Testis (tissue), 3 donors: ENCODE results near the gene PDGFB. TPM values are rescaled to one million over a fixed set of nuclear protein-coding genes. Genes with fewer than 3 reads are reported as not detected.

Source experiments
- DNase-seq: peaks from one replicate; pipeline ENCODE4 v3.0.0-alpha.2; 2019
- H3K27ac ChIP-seq, 2 donors: fragments of 200-600 bp; sonication (generic); one replicate each; pipeline ENCODE4 v1.5.1; 2019
- H3K27me3 ChIP-seq: fragments of 200-600 bp; sonication (generic); one replicate; pipeline ENCODE4 v1.5.1; 2019
- H3K36me3 ChIP-seq: fragments of 200-600 bp; sonication (generic); one replicate; pipeline ENCODE4 v1.5.1; 2017; ENCODE audit warnings: low read depth; ENCODE audit errors: missing control alignments
- H3K4me1 ChIP-seq: fragments of 200-600 bp; sonication (generic); one replicate; pipeline ENCODE4 v1.5.1; 2019
- H3K4me3 ChIP-seq, 2 donors: fragments of 200-600 bp; sonication (generic); one replicate each; pipeline ENCODE4 v1.5.1; 2017 to 2019
- H3K9me3 ChIP-seq: fragments of 200-600 bp; sonication (generic); one replicate; pipeline ENCODE4 v1.5.1; 2017
- CTCF ChIP-seq, 3 experiments: fragments of 450-650 bp in 2 of 3; fragments of 200-600 bp in 1 of 3; sonication (generic) in 1 of 3; IDR thresholded peaks; one replicate each; pipeline ENCODE4 v1.5.1; 2016 to 2019; ENCODE audit warnings: antibody characterized with exemption in 3 of 3, mild to moderate bottlenecking in 2 of 3, moderate library complexity in 1 of 3
- POLR2A ChIP-seq: fragments of 450-650 bp; IDR thresholded peaks from one replicate; pipeline ENCODE4 v1.6.1; 2017; ENCODE audit warnings: antibody characterized with exemption, mild to moderate bottlenecking, moderate library complexity
- WGBS, 2 donors: methylation state at CpG; one replicate each; pipeline ENCODE4 v1.1.5; 2018; 5-methylcytosine and 5-hydroxymethylcytosine counted together
- intact Hi-C: fragments of 100-400 bp; cut with DNase I; formaldehyde crosslinking; loops from one replicate; pipeline ENCODE4 v1.15.1; 2023; ENCODE audit warnings: low total_unique reads
- polyA plus RNA-seq: library from polyadenylated mRNA; stranded (reverse); fragments of 350-450 nt; fragmentation: Illumina TruSeq; extraction: RNeasy Lipid Tissue Mini Kit (QIAGEN cat#74804); gene quantifications from one replicate; pipeline ENCODE4 v1.2.3, GENCODE V29; 2014; ENCODE audit warnings: low read depth, low replicate concordance; ENCODE audit not compliant: insufficient read depth
- total RNA-seq, 2 donors: library from RNA; depleted of rRNA; stranded (reverse); fragments of >200 nt; gene quantifications; one replicate each; pipeline ENCODE4 v1.2.3, GENCODE V29; 2016

The PDGFB gene
- total and polyA plus RNA-seq, 3 donors from 2014 or later: 7.7 to 13.3 (median 9.8) TPM

- no peaks in the 10 kb centered on the region for H3K9me3 ChIP-seq
- no peak overlapping the region for H3K4me3 ChIP-seq
- H3K27me3 ChIP-seq: no peaks in the 10 kb centered on the region
- no peak overlapping the region for H3K27ac ChIP-seq
- H3K4me1 ChIP-seq: no peaks in the 10 kb centered on the region
- no peak for DNase-seq
- no peaks in the 10 kb centered on the region for H3K36me3 ChIP-seq
- WGBS, 2 donors: 69 to 77% methylated on average over 6 of the region's 6 CpGs
- no peak for TF ChIP-seq CTCF (IDR thresholded peaks at IDR 0.05)
- no peak for TF ChIP-seq POLR2A
- intact Hi-C loops: no loop called here
Observed at GRCh38 chr22:39215070-39215396, 29.7 kb downstream of the PDGFB start.

- no peak for DNase-seq
- Histone ChIP-seq H3K27ac (no peak overlapping the region), H3K4me1 (no peaks in the 10 kb centered on the region), H3K27me3 (no peaks in the 10 kb centered on the region), H3K4me3 (no peak overlapping the region), H3K9me3 (no peaks in the 10 kb centered on the region), H3K36me3 (no peaks in the 10 kb centered on the region)
- WGBS, 2 donors: 63 to 64% methylated on average over 7 to 8 of the region's 8 CpGs
- TF ChIP-seq CTCF (IDR thresholded peaks at IDR 0.05): no peak
- TF ChIP-seq POLR2A: no peak
- intact Hi-C loops: no loop called here
Observed at GRCh38 chr22:39214383-39215069, 30.3 kb downstream of the PDGFB start.

DNA sequence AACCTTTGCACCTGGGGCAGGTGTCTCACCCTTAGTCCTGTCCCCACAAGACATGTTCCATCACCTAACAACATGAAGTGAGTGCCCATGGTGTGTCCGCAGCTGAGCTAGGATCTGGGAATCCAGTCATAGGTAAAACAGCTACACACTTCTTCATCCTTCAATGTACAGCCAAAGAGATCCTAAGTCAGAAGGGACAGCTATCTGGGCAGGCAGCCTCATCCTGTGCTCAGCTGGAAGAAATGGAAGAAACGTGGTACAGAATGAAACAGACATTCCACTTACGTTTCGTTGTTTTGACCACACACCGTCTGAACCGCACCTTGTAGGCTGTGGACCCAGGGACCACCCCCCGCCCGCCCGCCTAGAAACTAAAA is 30.8 kb downstream of the PDGFB start:
- Histone ChIP-seq H3K4me1 (no peaks in the 10 kb centered on the region), H3K36me3 (no peaks in the 10 kb centered on the region), H3K27ac (no peak overlapping the region), H3K9me3 (no peaks in the 10 kb centered on the region), H3K4me3 (no peak overlapping the region), H3K27me3 (no peaks in the 10 kb centered on the region)
- no peak for TF ChIP-seq CTCF (IDR thresholded peaks at IDR 0.05)
- DNase-seq: no peak
- intact Hi-C loops: no loop called here
- WGBS, 2 donors: 77 to 85% methylated on average over 6 to 9 of the region's 9 CpGs

DNA sequence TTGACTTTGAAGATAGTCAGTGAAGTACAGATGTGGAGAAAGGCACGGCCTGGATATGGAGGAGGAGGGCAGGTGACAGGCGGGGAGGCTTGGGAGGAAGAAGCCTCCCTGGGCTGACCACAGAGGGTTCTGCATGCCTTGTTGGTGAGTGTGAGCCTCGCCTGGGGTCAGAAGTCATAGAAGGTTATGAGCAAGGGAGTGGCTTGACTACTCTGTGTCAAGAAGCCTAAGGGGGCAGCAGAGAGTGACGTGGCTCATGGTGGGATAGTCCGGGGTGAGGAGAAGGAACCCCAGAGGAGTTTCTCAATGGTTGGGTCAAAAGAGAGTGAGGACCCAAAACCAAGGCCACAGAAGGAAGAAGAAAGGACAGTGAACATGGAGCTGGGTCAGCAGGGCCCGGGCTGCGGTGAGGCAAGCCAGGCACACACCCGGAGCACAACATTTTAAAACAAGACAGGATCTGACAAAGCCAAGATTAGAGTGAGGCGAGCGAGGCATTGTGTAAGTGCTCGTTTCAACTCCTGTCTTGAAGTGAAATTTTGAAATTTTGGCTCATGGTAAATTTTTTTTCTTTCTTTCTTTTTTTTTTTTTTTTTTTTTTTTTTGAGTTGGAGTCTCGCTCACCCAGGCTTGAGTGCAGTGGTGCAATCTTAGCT is 31.9 kb downstream of the PDGFB start:
- H3K4me1 ChIP-seq: no peaks in the 10 kb centered on the region
- no peaks in the 10 kb centered on the region for H3K36me3 ChIP-seq
- 76 to 80% methylated on average over 12 of the region's 12 CpGs for WGBS, 2 donors
- no peaks in the 10 kb centered on the region for H3K9me3 ChIP-seq
- H3K27ac ChIP-seq: no peak overlapping the region
- H3K27me3 ChIP-seq: no peaks in the 10 kb centered on the region
- TF ChIP-seq CTCF (IDR thresholded peaks at IDR 0.05): no peak
- no peak for TF ChIP-seq POLR2A
- H3K4me3 ChIP-seq: no peak overlapping the region
- intact Hi-C loops: no loop called here
- no peak for DNase-seq

GRCh38 chr22:39209756-39210155 is 35.0 kb downstream of the PDGFB start:
- 88 to 89% methylated on average over 9 of the region's 9 CpGs for WGBS, 2 donors
- Histone ChIP-seq H3K4me3 (no peak overlapping the region), H3K4me1 (no peaks in the 10 kb centered on the region), H3K36me3 (no peaks in the 10 kb centered on the region), H3K27ac (no peak overlapping the region), H3K27me3 (no peaks in the 10 kb centered on the region), H3K9me3 (no peaks in the 10 kb centered on the region)
- no peak for TF ChIP-seq CTCF (IDR thresholded peaks at IDR 0.05)
- no peak for TF ChIP-seq POLR2A
- intact Hi-C loops: no loop called here
- no peak for DNase-seq
